ENCODE data around the gene SUCLA2.

- TF ChIP-seq POLR2AphosphoS5 (IDR thresholded peaks at IDR 0.05; ENCODE audit: low read depth, low read length), result no peak
- TF ChIP-seq REST (IDR thresholded peaks at IDR 0.05; ENCODE audit: insufficient read depth in 1 of 2, low read depth in 2 of 2, low read length in 2 of 2), result no peak
- TF ChIP-seq SIN3A (IDR thresholded peaks at IDR 0.05; ENCODE audit: borderline replicate concordance, insufficient read depth, low read length), result no peak
- TF ChIP-seq TAF1 (IDR thresholded peaks at IDR 0.05; ENCODE audit: borderline replicate concordance, insufficient read depth, low read length), result no peak
- TF ChIP-seq FOXP2 (optimal IDR thresholded peaks at IDR 0.05; ENCODE audit: borderline replicate concordance, extremely low read depth, extremely low read length, insufficient read depth), result no peak
Observed at GRCh38 chr13:48014359-48014758, 13.3 kb upstream of the SUCLA2 start.
